Mesendoderm (in vitro differentiated cells): ENCODE results near the gene TPP1.

Experiments
- DNase-seq: peaks from one replicate; pipeline ENCODE4 v3.0.0; 2013
- H2AK5ac ChIP-seq: 2 replicates; pipeline ENCODE4 v1.6.1; 2013; ENCODE audit warnings: low read length, inconsistent platforms
- H2BK120ac ChIP-seq: 2 replicates; pipeline ENCODE4 v1.6.1; 2013; ENCODE audit warnings: low read depth, mild to moderate bottlenecking, low read length, moderate library complexity, mixed read lengths
- H2BK15ac ChIP-seq: replicated peaks from 2 replicates; pipeline ENCODE4 v1.6.1; 2013; ENCODE audit warnings: low read depth, mild to moderate bottlenecking, moderate library complexity
- H2BK5ac ChIP-seq: 2 replicates; pipeline ENCODE4 v1.6.1; 2013; ENCODE audit warnings: low read length, inconsistent platforms
- H3K18ac ChIP-seq: 2 replicates; pipeline ENCODE4 v1.6.1; 2013; ENCODE audit warnings: mild to moderate bottlenecking, low read length, mixed read lengths
- H3K23ac ChIP-seq: one replicate; pipeline ENCODE4 v1.6.1; 2013; ENCODE audit warnings: low read length
- H3K27ac ChIP-seq: 2 replicates; pipeline ENCODE4 v1.5.1; 2013; ENCODE audit warnings: low read depth, mild to moderate bottlenecking, inconsistent platforms, low read length, moderate library complexity
- H3K27me3 ChIP-seq: 2 replicates; pipeline ENCODE4 v1.6.1; 2013; ENCODE audit warnings: low read length, control low read depth, mild to moderate bottlenecking, inconsistent platforms; ENCODE audit not compliant: insufficient read depth, poor library complexity
- H3K36me3 ChIP-seq: 2 replicates; pipeline ENCODE4 v1.6.1; 2013; ENCODE audit warnings: low read length, inconsistent platforms; ENCODE audit not compliant: control insufficient read depth, insufficient read depth
- H3K4ac ChIP-seq: one replicate; pipeline ENCODE4 v1.6.1; 2013; ENCODE audit warnings: low read depth, mild to moderate bottlenecking, low read length, moderate library complexity
- H3K4me1 ChIP-seq: 2 replicates; pipeline ENCODE4 v1.6.1; 2013; ENCODE audit warnings: low read depth, low read length, inconsistent platforms; ENCODE audit not compliant: control insufficient read depth
- H3K4me2 ChIP-seq: 2 replicates; pipeline ENCODE4 v1.6.1; 2013; ENCODE audit warnings: low read length
- H3K4me3 ChIP-seq: 2 replicates; pipeline ENCODE4 v1.5.1; 2013; ENCODE audit warnings: mild to moderate bottlenecking, low read length
- H3K56ac ChIP-seq: one replicate; pipeline ENCODE4 v1.6.1; 2013; ENCODE audit warnings: low read length
- H3K79me1 ChIP-seq: 2 replicates; pipeline ENCODE4 v1.6.1; 2013; ENCODE audit warnings: low read length, inconsistent platforms
- H3K79me2 ChIP-seq: 2 replicates; pipeline ENCODE4 v1.6.1; 2013; ENCODE audit warnings: mild to moderate bottlenecking, low read length; ENCODE audit not compliant: control insufficient read depth, insufficient read depth
- H3K9ac ChIP-seq: 2 replicates; pipeline ENCODE4 v1.6.1; 2013; ENCODE audit warnings: low read length, inconsistent platforms
- H4K5ac ChIP-seq: one replicate; pipeline ENCODE4 v1.6.1; 2013; ENCODE audit warnings: low read length
- H4K8ac ChIP-seq: one replicate; pipeline ENCODE4 v1.6.1; 2013; ENCODE audit warnings: low read depth, mild to moderate bottlenecking, control low read depth, low read length, moderate library complexity
- WGBS: extraction: QIAGEN DNeasy Blood & Tissue Kit; methylation state at CpG from one replicate; pipeline ENCODE4 v1.1.7; 2013; ENCODE audit warnings: low lambda C conversion rate, missing lambda C conversion rate; ENCODE audit not compliant: insufficient coverage; ENCODE audit errors: extremely low coverage; 5-methylcytosine and 5-hydroxymethylcytosine counted together

Gene TPP1

DNA sequence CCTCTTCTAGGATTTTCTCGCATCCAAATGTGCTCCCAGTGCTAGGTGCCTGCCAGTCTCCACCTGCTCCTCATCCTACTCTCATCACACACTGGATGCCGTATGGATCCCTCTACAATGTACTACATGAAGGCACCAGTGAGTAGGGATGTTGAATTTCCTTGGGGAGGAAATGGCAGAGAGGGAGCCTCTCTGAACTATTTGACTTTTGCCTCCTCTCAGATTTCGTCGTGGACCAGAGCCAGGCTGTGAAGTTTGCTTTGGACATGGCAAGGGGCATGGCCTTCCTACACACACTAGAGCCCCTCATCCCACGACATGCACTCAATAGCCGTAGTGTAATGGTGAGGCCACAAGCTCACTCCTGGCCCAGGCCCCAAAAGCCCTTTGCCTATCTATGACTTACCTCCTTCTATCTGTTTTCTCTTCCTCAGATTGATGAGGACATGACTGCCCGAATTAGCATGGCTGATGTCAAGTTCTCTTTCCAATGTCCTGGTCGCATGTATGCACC lies 9.7 kb downstream of the TPP1 start:
- no peak for DNase-seq
- no peak overlapping the region for H3K9ac ChIP-seq
- H2BK120ac ChIP-seq = no peak overlapping the region
- H2BK5ac ChIP-seq = no peak overlapping the region
- H2BK15ac ChIP-seq = no peak overlapping the region
- H3K27me3 ChIP-seq = no peaks in the 10 kb centered on the region
- no peak overlapping the region for H2AK5ac ChIP-seq
- H3K4ac ChIP-seq = no peak overlapping the region
- H3K56ac ChIP-seq = no peak overlapping the region
- no CpG with 5 or more reads among the region's 8 CpGs for WGBS
- peaks cover 9% of the 10 kb centered on the region for H3K4me1 ChIP-seq
- peaks cover 29% of the 10 kb centered on the region for H3K79me2 ChIP-seq
- no peak overlapping the region for H3K4me3 ChIP-seq
- H3K79me1 ChIP-seq = peaks cover 24% of the 10 kb centered on the region
- H3K18ac ChIP-seq = no peak overlapping the region
- no peak overlapping the region for H3K23ac ChIP-seq
- H3K36me3 ChIP-seq = peaks cover 19% of the 10 kb centered on the region
- no peak overlapping the region for H3K27ac ChIP-seq
- no peak overlapping the region for H3K4me2 ChIP-seq
- H4K5ac ChIP-seq = no peak overlapping the region
- no peak overlapping the region for H4K8ac ChIP-seq

DNA sequence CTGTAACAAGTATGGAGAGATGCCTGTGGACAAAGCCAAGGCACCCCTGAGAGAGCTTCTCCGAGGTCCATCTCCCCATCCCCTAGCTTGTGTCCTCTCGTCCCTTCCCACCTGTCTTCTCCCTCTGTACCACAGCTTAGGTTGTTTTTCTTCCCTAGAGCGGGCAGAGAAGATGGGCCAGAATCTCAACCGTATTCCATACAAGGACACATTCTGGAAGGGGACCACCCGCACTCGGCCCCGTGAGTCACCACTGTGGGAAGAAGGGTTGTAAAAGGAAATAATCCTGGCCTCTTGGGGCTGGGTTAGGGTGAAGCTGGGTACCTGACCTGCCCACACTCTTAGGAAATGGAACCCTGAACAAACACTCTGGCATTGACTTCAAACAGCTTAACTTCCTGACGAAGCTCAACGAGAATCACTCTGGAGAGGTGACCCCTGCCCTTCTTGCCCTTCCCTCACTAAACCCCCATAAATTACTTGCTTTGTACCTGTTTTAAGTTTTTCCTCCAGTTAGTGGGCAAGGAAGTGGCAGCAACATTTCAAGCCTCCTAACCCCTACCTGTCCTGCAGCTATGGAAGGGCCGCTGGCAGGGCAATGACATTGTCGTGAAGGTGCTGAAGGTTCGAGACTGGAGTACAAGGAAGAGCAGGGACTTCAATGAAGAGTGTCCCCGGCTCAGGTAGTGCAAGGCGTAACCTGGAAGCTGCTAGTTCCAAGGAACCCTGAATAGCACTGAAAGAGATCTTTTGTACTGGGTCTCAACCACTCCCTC lies 10.3 kb downstream of the TPP1 start:
- Histone ChIP-seq H3K27me3 (no peaks in the 10 kb centered on the region), H3K4me1 (peaks cover 9% of the 10 kb centered on the region), H4K5ac (no peak overlapping the region), H3K23ac (peak overlapping the region; percentile 20), H3K56ac (no peak overlapping the region), H3K36me3 (peaks cover 19% of the 10 kb centered on the region), H2BK5ac (no peak overlapping the region), H3K27ac (no peak overlapping the region), H3K18ac (no peak overlapping the region), H3K79me1 (peaks cover 25% of the 10 kb centered on the region), H3K4ac (no peak overlapping the region), H3K79me2 (peaks cover 36% of the 10 kb centered on the region), H2BK120ac (no peak overlapping the region), H3K9ac (no peak overlapping the region), H4K8ac (no peak overlapping the region), H3K4me3 (no peak overlapping the region), H3K4me2 (no peak overlapping the region), H2AK5ac (no peak overlapping the region), H2BK15ac (no peak overlapping the region)
- no peak for DNase-seq
- no CpG with 5 or more reads among the region's 14 CpGs for WGBS

DNA sequence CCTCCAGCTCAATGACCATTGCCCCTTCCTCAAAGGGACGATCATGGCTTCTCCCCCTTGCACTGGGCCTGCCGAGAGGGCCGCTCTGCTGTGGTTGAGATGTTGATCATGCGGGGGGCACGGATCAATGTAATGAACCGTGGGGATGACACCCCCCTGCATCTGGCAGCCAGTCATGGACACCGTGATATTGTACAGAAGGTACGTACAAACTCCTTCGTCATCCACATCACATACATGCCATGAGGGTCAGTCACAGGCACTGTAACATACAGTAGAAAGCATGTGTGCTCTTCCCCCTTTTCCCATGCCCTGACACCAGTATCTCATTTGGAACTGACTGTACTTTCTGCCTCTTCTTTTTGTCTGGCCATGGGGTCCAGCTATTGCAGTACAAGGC lies 11.2 kb downstream of the TPP1 start:
- H3K4me3 ChIP-seq = no peak overlapping the region
- H3K56ac ChIP-seq = no peak overlapping the region
- no peak overlapping the region for H2BK15ac ChIP-seq
- no peak overlapping the region for H2AK5ac ChIP-seq
- H3K27ac ChIP-seq = no peak overlapping the region
- H3K79me1 ChIP-seq = peaks cover 27% of the 10 kb centered on the region
- H4K5ac ChIP-seq = no peak overlapping the region
- no peak overlapping the region for H3K23ac ChIP-seq
- H3K79me2 ChIP-seq = peaks cover 39% of the 10 kb centered on the region
- no peak for DNase-seq
- no peak overlapping the region for H3K9ac ChIP-seq
- H3K4me2 ChIP-seq = no peak overlapping the region
- no peaks in the 10 kb centered on the region for H3K27me3 ChIP-seq
- no peak overlapping the region for H2BK120ac ChIP-seq
- H3K4me1 ChIP-seq = peaks cover 9% of the 10 kb centered on the region
- no peak overlapping the region for H2BK5ac ChIP-seq
- WGBS = no CpG with 5 or more reads among the region's 9 CpGs
- no peak overlapping the region for H3K18ac ChIP-seq
- peaks cover 19% of the 10 kb centered on the region for H3K36me3 ChIP-seq
- H3K4ac ChIP-seq = no peak overlapping the region
- H4K8ac ChIP-seq = no peak overlapping the region

DNA sequence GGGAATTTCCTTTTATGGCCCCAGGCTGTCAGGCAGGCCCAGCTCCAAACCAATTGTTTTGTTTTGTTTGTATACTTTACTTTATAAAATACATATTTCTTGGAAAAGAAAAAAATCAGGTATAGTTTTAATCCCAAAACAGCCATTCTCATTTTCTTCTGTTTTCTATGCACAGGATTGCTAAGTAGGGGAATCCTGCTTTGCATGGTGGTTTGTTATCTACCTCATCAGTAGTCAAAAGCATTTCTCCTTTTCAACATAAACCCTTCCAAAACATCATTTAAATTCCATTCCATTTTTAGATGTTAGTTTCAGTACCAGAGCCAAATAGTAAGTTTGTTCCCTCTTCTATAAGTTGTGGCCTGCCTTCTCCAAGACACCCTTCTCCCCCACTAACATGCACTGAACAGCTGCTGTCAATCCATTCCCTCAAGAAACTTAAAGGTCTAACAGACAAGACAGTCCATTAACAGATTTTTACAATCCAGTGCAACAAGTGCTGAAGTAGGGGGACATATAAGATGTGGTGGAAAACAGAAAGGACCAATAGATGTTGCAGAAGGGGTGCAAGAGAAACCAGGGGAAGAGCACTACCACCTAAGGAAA lies 11.9 kb downstream of the TPP1 start:
- H3K4ac ChIP-seq = no peak overlapping the region
- H3K4me2 ChIP-seq = no peak overlapping the region
- no peak overlapping the region for H2AK5ac ChIP-seq
- H3K27ac ChIP-seq = no peak overlapping the region
- H3K23ac ChIP-seq = no peak overlapping the region
- H4K5ac ChIP-seq = no peak overlapping the region
- peaks cover 46% of the 10 kb centered on the region for H3K79me2 ChIP-seq
- H3K79me1 ChIP-seq = peaks cover 30% of the 10 kb centered on the region
- no peak overlapping the region for H2BK5ac ChIP-seq
- H3K4me3 ChIP-seq = no peak overlapping the region
- H4K8ac ChIP-seq = no peak overlapping the region
- no peaks in the 10 kb centered on the region for H3K27me3 ChIP-seq
- H3K56ac ChIP-seq = peak overlapping the region; percentile 61
- DNase-seq = no peak
- no peak overlapping the region for H2BK15ac ChIP-seq
- H3K9ac ChIP-seq = peak overlapping the region; percentile 41
- H3K36me3 ChIP-seq = peaks cover 19% of the 10 kb centered on the region
- peaks cover 9% of the 10 kb centered on the region for H3K4me1 ChIP-seq
- H3K18ac ChIP-seq = no peak overlapping the region
- H2BK120ac ChIP-seq = no peak overlapping the region

- Histone ChIP-seq H3K27me3 (no peaks in the 10 kb centered on the region), H3K79me2 (peaks cover 51% of the 10 kb centered on the region), H2BK120ac (no peak overlapping the region), H3K23ac (no peak overlapping the region), H4K8ac (no peak overlapping the region), H3K79me1 (peaks cover 34% of the 10 kb centered on the region), H3K9ac (peak overlapping the region; percentile 63), H3K56ac (peak overlapping the region; percentile 85), H2AK5ac (no peak overlapping the region), H2BK15ac (no peak overlapping the region), H3K27ac (peak overlapping the region; percentile 81), H3K4me2 (peak overlapping the region; percentile 15), H3K18ac (no peak overlapping the region), H3K36me3 (peaks cover 19% of the 10 kb centered on the region), H2BK5ac (peak overlapping the region; percentile 36), H3K4me3 (no peak overlapping the region), H3K4me1 (peaks cover 9% of the 10 kb centered on the region), H3K4ac (peak overlapping the region; percentile 39), H4K5ac (no peak overlapping the region)
- no CpG with 5 or more reads among the region's 11 CpGs for WGBS
- DNase-seq = peak; percentile 98
Observed at GRCh38 chr11:6606471-6607189, 12.6 kb downstream of the TPP1 start.
